ENCODE measurements around the gene CYP2A7. TPM values are rescaled to one million over a fixed set of nuclear protein-coding genes. Genes with fewer than 3 reads are reported as not detected.
"Not testable (repeated sequence)": the region's sequence is repeated elsewhere in the genome, so short reads cannot be mapped to it uniquely, and the experiment has no call there.

The CYP2A7 gene
- total RNA-seq, 1 experiment from 2014 or later, result not detected

DNA sequence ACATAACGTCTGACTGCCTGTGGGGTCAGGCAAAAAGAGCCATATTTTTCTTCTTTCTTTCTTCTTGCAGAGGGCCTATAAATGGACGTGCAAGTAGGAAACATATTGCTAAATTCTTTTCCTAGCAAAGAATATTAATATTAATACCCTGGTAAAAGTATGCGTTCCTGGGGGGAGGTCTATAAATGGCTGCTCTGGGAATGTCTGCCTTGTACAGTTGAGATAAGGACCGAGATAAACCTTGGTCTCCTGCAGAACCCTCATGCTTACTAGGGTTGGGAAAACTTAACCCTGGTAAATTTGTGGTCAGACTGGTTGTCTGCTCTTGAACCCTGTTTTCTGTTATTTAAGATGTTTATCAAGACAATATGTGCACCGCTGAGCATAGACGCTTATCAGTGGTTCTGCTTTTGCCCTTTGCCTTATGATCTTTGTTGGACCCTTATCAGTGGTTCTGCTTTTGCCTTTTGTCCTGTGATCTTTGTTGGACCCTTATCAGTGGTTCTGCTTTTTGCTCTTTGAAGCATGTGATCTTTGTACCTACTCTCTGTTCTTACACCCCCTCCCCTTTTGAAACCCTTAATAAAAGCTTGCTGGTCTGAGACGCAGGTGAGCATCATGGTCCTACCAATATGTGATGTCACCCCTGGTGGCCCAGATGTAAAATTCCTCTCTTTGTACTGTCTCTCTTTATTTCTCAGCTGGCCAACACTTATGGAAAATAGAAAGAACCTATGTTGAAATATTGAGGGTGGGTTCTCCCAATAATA is 37.7 kb upstream of the CYP2A7 start:
- 0 out of 2 replicates have a peak, but pooled peaks have one; percentile 19 for TF ChIP-seq CBX3 (IDR thresholded peaks at IDR 0.05; ENCODE audit: low read depth)
- intact Hi-C loops (cut with micrococcal nuclease); H3K4me3 ChIP-seq (replicated peaks in 1 of 2; ENCODE audit: low read depth in 1 of 2, low read length in 2 of 2); H2AFZ ChIP-seq (ENCODE audit: low read depth, low read length, poor library complexity, severe bottlenecking); CTCF ChIA-PET; ATAC-seq; H3K36me3 ChIP-seq (ENCODE audit: control insufficient read depth in 1 of 2, insufficient read depth in 2 of 2, low read length in 2 of 2); BruUV-seq (replicated peaks); POLR2A ChIA-PET; H3K9me2 ChIP-seq (ENCODE audit: insufficient read depth); H4K20me1 ChIP-seq (ENCODE audit: insufficient read depth); H3K9ac ChIP-seq (ENCODE audit: low read length); H3K79me2 ChIP-seq (ENCODE audit: insufficient read depth, low read length); RAD21 ChIA-PET (ENCODE audit: low non-redundant PET in 1 of 2, low total read pairs in 2 of 2, uncharacterized antibody in 2 of 2, unreplicated experiment in 2 of 2); DNase-seq (ENCODE audit: low read depth, low spot score); H3K9me3 ChIP-seq (ENCODE audit: control insufficient read depth in 1 of 2, insufficient read depth in 1 of 2, low read depth in 1 of 2, low read length in 2 of 2); H3K27ac ChIP-seq (ENCODE audit: low read depth, low read length): not testable (repeated sequence)
- Histone ChIP-seq H3K27me3 (ENCODE audit: insufficient read depth, low read length) (peaks cover 27% of the 10 kb centered on the region; the same call in 1 of the 2 replicates), H3K4me2 (ENCODE audit: low read length) (0 out of 2 replicates have a peak overlapping the region, but pooled peaks have one; percentile 50), H3K4me1 (ENCODE audit: control insufficient read depth in 1 of 2, insufficient read depth in 2 of 2, low read length in 2 of 2) (peaks cover 19 to 20% of the 10 kb centered on the region in 2 experiments)

DNA sequence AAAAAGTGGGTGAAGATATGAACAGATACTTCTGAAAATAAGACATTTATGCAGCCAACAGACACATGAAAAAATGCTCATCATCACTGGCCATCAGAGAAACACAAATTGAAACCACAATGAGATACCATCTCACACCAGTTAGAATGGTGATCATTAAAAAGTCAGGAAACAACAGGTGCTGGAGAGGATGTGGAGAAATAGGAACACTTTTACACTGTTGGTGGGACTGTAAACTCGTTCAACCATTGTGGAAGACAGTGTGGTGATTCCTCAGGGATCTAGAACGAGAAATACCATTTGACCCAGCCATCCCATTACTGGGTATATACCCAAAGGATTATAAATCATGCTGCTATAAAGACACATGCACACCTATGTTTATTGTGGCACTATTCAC is 36.3 kb upstream of the CYP2A7 start:
- H3K79me2 ChIP-seq (ENCODE audit: insufficient read depth, low read length); DNase-seq (ENCODE audit: low read depth, low spot score); H4K20me1 ChIP-seq (ENCODE audit: insufficient read depth); H2AFZ ChIP-seq (ENCODE audit: low read depth, low read length, poor library complexity, severe bottlenecking); H3K9me2 ChIP-seq (ENCODE audit: insufficient read depth); RAD21 ChIA-PET (ENCODE audit: low non-redundant PET in 1 of 2, low total read pairs in 2 of 2, uncharacterized antibody in 2 of 2, unreplicated experiment in 2 of 2); intact Hi-C loops (cut with micrococcal nuclease); H3K9ac ChIP-seq (ENCODE audit: low read length); CTCF ChIA-PET; H3K4me3 ChIP-seq (replicated peaks in 1 of 2; ENCODE audit: low read depth in 1 of 2, low read length in 2 of 2); H3K4me2 ChIP-seq (ENCODE audit: low read length); ATAC-seq; H3K9me3 ChIP-seq (ENCODE audit: control insufficient read depth in 1 of 2, insufficient read depth in 1 of 2, low read depth in 1 of 2, low read length in 2 of 2); POLR2A ChIA-PET; H3K27ac ChIP-seq (ENCODE audit: low read depth, low read length); BruUV-seq (replicated peaks); H3K36me3 ChIP-seq (ENCODE audit: control insufficient read depth in 1 of 2, insufficient read depth in 2 of 2, low read length in 2 of 2): not testable (repeated sequence)
- Histone ChIP-seq H3K27me3 (ENCODE audit: insufficient read depth, low read length) (peaks cover 15% of the 10 kb centered on the region; the same call in 1 of the 2 replicates), H3K4me1 (ENCODE audit: control insufficient read depth in 1 of 2, insufficient read depth in 2 of 2, low read length in 2 of 2) (peaks cover 19 to 20% of the 10 kb centered on the region in 2 experiments)

All from HCT116 (cell line).